Measurements from ENCODE around the gene TMCO6. TPM values are rescaled to one million over a fixed set of nuclear protein-coding genes. Genes with fewer than 3 reads are reported as not detected.
A peak's percentile ranks its signal among the peaks of the same experiment; 100 is the strongest.

Gene TMCO6
- total and polyA plus RNA-seq, 9 of the 15 experiments (the other 6 are each of a cell fraction or from before 2014, with no cell fraction given), result 3.4 to 46.4 (median 16.7) TPM

GRCh38 chr5:140639148-140639981 lies at the start of gene TMCO6 (continued):
- TF ChIP-seq NR0B1 (IDR thresholded peaks at IDR 0.05; ENCODE audit: partially characterized antibody), result no peak
- no peak for TF ChIP-seq BRF2 (IDR thresholded peaks at IDR 0.05; ENCODE audit: borderline replicate concordance, insufficient read depth, insufficient read length)
- TF ChIP-seq ZBTB7A (IDR thresholded peaks at IDR 0.05; ENCODE audit: borderline replicate concordance, control insufficient read depth, low read depth, low read length), result 0 out of 2 replicates have a peak, but pooled peaks have one; percentile 45
- peak; percentile 53 for TF ChIP-seq NFE2 (IDR thresholded peaks at IDR 0.05; ENCODE audit: low read depth)
- TF ChIP-seq KAT8 (IDR thresholded peaks at IDR 0.05; ENCODE audit: low read depth), result no peak
- peak in 1 of 2 experiments; percentile 78; a peak in 3 of 4 replicates for TF ChIP-seq KDM1A (IDR thresholded peaks at IDR 0.05)
- peak; percentile 74; the same call in 1 of the 2 replicates for TF ChIP-seq SP1 (CRISPR knock-in tag; IDR thresholded peaks at IDR 0.05)
- no peak for TF ChIP-seq MECOM (CRISPR knock-in tag; IDR thresholded peaks at IDR 0.05)
- TF ChIP-seq SRSF3 (IDR thresholded peaks at IDR 0.05; ENCODE audit: insufficient read depth, low read length), result no peak
- no peak for TF ChIP-seq ZNF766 (CRISPR knock-in tag; conservative IDR thresholded peaks at IDR 0.05)
- TF ChIP-seq MYBL2 (IDR thresholded peaks at IDR 0.05; ENCODE audit: low read depth), result no peak
- TF ChIP-seq MYBL2 (CRISPR knock-in tag; IDR thresholded peaks at IDR 0.05; ENCODE audit: borderline replicate concordance), result no peak
- TF ChIP-seq GABPB2 (CRISPR knock-in tag; conservative IDR thresholded peaks at IDR 0.05), result no peak
- TF ChIP-seq BDP1 (IDR thresholded peaks at IDR 0.05; ENCODE audit: insufficient read depth, insufficient read length), result no peak
- no peak for TF ChIP-seq ZNF224 (CRISPR knock-in tag; IDR thresholded peaks at IDR 0.05)
- TF ChIP-seq MTF1 (CRISPR knock-in tag; IDR thresholded peaks at IDR 0.05; ENCODE audit: borderline replicate concordance), result no peak
- peak; percentile 67 for TF ChIP-seq POLR2AphosphoS5 (IDR thresholded peaks at IDR 0.05; ENCODE audit: control insufficient read depth, insufficient read depth, low read depth, low read length)
- TF ChIP-seq POLR3G (IDR thresholded peaks at IDR 0.05; ENCODE audit: extremely low read depth, insufficient read length, insufficient replicate concordance), result no peak
- TF ChIP-seq ZNF830 (CRISPR knock-in tag; IDR thresholded peaks at IDR 0.05), result no peak
- TF ChIP-seq ZNF184 (CRISPR knock-in tag; IDR thresholded peaks at IDR 0.05), result no peak

Data from K562 (cell line).